Measurements from ENCODE around the gene QRICH2.

The QRICH2 gene

DNA sequence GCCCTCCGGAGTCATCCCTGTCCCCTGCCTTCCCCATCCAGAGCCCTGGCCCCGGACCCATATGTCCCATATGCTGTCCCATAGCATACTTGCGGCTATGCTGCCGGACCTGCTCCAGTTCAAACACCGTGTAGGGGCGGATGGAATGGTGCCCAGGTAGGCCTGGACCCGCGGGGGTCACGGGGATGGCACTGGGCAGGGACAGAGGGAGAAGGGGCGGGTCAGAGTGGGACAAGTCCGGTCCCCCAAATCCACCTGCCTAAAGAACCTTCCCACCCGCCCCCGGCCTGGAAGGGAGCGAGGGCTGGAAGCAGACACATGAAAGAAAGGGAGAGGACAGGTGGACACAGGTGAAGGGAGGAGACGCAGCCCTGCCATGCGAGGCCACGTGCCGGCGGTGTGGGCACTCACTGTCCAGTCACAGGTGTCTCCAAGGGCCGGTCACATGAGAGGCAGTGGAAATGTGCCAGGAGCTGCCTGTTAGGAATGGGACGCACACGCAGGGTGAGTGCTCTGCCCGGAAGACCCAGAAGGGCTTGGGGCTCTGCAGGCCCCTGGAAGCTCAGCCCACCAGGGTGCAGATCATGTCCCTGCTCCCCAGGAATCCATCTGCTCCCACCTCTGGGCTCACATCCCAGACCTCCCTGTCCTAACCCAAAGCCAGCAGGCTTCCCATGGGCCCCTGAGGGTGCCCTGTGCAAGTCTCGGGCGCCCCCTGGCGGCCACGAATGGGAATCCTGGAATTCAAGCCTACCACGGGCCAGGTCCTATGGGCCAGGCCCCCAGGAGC is 28.9 kb downstream of the QRICH2 start:
- DNase-seq (ENCODE audit: low read depth in 2 of 2, low spot score in 1 of 2) = peak; percentile 75 to 81

DNA sequence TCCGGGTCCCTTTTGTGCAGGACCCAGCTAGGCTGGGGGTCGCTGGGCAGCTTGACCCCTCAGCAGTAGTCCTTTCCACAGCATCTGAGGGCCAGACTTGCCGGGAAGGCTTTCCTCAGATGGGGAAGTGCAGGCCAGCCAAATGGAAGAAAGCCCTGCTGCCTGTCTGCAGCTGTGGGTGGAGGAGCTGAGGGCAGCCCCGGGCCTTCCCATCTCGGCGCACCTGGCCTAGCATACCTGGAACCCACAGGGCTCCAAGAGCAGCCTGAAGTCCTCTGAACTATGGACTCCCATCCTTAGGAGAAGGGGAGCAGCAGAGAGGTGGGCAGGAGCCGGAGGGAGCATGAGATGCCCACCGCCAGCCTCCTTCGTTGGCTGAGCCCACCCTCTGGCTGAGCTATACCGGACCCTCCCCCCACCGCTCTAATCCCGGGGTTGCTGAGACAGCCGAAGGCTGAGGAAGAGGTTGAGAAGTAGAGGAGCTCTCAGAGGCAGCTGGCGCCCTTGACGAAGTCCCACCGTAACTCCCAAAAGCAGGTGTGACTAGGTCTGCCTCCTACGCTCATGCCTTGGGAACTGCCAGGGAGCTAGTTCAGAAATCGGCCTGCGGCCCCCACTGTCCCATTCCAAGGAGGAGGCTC is 29.7 kb downstream of the QRICH2 start:
- no peak for DNase-seq (ENCODE audit: low read depth in 2 of 2, low spot score in 1 of 2)

DNA sequence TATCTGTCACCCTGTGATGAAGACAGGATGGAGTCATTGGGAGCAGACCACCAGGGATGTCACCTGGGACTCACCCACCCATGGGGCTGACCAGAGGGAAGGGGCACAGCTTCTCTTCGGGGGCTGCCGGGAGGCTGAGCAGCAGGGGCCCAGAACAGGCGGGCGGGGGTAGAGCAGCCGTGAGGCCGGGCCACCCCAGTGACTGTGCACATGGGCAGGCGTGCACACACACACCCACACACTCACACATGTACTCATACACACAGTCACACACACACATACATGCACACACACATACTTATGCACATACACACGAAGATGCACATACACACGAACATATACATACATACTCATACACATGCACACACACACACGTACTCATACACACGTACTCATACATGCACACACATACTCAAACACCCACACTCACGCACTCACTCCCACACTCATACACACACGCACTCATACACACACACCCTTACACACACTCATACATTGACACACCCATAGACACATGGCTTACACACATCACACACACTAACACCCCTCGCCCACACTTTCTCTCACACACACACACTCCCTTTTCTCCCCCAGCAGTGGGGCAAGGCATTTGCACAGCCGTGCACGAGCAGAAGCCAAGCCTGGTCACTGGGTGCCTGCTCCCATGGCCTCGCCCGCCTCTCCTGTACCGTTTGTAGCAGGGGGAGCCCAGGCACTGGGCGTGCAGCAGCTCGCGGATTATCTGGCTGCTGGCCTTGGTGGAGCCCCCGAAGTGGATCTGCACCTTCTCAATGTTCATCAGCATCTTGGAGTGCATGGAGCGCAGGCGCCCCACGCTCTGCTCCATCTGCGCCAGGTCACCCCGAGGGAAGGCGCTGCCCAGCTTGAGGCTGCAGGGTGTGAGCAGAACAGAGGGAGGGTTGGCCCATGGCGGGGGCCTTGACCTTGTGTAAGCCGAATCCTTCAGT is 30.5 kb downstream of the QRICH2 start:
- no peak for DNase-seq (ENCODE audit: low read depth in 2 of 2, low spot score in 1 of 2)

DNA sequence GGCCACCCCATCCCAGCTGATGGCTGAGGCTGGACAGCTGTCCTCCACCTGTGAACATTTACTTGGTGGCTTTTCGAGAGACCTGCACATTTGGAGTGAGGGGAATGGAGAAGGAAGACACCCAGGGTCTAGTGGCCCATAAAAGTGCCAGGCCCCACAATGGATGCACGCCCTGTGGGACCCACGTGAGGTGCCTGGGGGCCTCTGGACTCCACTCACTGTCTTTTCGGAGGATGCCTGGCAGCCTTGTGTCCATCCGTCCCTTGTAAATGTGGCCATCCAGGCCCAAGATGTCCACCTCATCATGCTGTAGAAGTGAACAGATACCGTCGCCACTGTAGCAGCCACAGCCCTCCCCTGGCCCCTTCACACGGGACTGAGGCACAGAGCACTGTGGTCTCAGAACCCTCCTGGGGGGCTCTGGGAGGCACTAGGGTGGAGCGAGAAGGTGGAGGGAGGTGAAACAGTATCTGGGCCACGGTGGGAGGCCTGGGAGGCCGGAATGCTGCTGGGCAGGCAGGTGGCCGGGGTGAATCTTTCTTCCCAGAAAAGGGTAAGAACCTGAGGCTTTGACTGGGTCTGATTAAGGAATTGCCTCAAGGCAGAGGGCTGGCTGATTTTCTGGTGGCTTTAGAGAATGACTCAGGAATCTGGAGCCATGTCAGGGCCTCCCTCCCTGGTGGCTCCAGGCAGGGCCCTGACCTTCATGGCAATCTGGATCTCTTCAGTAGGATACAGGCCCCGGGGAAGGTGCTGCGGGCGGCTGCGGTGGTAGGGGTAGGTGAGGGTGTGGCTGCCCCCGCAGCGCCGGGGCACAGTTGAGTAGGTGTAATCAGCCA is 31.4 kb downstream of the QRICH2 start:
- DNase-seq (ENCODE audit: low read depth in 2 of 2, low spot score in 1 of 2) = no peak

DNA sequence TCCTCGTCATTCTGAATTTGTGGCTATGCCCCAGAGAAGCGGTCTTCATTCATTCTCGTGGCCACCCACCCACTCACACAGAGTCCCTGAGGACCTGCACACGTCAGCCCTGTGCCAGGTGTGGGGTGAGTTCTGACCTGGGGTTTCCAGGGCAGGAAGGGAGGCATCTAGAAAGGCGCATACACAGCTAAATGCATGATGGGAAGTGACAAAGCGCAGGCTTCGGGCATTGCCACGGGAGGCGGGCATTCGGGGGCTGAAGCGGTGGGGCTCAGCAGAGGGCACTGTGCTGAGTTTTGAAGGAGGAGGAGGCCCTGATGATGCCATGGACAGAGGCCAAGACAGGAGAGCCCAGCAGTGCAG is 32.0 kb downstream of the QRICH2 start:
- no peak for DNase-seq (ENCODE audit: low read depth in 2 of 2, low spot score in 1 of 2)

DNA sequence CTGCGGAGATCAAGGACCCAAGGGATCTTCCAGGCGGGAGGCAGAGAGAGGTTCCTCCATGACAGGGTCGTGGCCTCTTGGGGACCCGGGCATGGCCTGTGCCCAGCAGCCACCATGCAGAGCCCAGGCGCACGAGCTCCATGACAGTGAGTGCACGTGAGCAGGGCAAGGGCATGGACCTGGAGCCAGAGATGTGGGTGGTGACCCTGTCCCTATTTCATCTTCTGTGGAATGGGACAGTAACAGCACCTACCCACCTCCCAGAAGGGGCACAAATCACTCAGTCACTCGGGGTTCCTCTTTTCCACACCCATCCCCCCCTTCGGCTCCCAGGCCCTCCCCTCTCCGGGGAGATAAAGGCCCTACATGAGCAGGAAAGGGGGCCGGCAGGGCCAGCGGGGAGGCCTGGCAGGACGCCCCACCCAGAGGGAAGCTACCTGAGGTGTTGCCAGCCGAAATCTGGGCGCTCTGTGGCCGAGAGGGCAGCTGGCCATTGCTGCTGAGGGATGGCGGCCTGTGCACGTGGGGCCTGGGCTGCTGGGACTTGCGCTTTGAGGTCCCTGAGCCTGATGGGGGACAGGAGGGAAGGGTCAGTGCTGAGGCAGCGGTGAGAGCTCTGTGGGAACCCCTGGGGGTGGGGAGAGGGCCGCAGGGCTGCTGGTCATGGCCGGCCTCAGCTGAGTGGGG is 32.6 kb downstream of the QRICH2 start:
- no peak for DNase-seq (ENCODE audit: low read depth in 2 of 2, low spot score in 1 of 2)

DNA sequence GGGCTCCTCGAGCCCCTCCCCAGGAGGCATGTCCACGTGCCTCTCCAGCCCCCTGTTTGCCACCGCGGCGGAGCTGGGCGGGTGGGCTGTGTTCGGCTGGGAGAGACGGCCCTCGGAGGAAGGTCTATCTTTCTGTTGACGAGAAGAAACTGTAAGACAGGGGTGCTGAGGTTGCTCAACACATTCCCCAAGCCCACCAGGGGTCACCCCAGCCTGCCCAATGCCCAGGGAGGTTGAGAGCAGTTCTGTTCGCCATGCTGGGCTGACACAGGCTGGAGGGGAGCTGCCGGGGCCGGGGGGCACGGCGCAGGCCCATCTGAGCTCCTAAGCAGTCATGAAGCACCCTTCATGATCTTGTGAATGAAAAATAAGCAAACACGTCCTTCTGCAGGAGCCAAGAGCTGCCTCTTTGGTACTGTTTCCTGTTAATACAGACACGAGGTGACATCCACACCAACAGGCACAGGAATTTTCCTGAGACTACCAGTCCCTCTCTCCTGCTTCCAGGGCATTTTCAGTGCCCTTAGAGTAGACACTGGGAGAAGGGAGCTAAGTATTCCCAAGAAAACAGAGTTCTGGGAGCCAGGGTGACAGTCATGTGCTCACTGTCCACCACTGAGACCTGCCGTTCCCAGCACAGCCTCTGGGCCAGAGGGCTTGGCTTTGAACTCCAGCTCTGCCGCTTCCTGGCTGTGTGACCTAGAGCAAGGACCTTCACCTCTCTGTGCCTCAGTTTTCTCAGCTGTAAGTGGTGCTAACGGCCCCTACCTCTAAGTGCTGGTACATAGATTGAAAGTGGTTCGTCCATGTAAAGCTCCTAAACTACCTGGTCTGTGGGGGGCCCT is 33.7 kb downstream of the QRICH2 start:
- DNase-seq (ENCODE audit: low read depth in 2 of 2, low spot score in 1 of 2) = no peak

DNA sequence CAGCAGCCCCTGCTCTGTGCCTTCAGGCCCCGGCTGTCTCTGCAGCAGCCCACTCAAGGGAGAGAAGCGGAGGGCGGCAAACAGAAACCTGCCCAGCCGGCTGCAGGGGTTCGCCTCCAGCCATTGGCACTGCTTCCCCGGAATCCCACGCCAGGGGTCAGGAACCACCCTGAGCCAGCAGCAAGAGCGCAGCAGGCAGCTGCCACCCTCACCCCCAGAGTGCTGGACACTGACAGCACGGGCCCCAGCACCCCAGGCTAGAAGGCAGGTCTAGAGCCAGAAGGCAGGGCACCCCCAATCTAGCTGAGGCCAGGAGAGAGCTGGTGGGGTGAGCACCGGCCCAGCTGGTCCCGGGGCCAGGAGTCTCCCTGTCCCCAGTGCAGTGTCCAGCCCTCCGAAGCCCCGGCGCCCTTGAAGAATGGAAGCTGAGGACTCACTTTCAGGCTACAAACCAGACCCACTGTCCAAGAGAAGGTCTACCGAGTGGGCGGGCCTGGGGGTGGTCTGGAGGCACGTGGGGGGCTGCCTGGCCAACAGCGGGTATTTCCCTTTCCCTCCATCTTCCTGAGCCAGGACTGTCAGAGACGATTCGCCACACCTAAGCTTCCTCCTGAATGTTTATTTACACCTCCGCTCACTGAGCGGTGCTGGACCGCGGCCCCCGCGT is 34.5 kb downstream of the QRICH2 start:
- DNase-seq (ENCODE audit: low read depth in 2 of 2, low spot score in 1 of 2) = no peak

DNA sequence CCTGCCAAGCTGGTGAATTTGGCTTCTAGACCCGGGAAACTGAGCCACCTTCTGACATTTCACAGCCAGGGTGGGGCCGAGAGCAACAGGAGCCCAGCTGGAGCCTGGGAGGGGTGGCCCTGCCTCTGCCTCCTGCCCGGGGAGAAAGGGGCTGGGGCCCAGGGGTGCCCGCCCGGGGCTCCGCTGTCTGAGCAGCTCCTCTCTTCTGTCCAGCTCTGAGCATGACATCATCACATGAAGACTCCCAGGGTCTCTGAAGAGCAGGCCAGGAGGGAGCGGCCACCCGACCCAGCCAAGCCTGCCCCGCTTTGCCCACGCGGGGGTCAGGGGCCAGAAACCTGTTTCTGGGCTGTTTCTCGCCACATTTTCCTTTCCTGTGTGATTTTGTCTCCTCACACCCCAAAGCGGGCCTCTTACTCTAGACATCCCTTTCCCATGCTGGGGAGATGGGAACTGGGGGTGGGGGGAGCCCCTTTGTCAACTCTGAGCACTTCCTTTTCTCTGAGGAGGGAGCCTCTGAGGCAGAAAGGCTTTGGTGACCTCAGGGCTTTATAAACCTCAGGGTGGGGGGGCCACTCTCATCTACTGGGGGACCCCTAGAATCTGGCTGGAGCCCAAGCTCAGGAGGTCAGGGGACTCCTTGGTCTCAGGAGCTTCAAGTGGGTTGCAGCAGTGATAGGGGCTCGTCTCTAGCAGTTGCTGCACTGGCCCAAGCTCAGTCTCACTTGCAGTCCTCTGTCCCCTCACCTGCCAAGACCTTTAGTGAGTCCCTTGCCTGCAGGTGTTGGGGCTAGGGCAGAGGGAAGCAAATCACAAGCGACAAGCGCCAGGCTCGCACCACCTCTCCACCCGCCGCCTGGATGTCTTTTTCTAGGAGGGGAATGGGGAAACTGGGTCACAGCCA is 35.3 kb downstream of the QRICH2 start:
- no peak for DNase-seq (ENCODE audit: low read depth in 2 of 2, low spot score in 1 of 2)

DNA sequence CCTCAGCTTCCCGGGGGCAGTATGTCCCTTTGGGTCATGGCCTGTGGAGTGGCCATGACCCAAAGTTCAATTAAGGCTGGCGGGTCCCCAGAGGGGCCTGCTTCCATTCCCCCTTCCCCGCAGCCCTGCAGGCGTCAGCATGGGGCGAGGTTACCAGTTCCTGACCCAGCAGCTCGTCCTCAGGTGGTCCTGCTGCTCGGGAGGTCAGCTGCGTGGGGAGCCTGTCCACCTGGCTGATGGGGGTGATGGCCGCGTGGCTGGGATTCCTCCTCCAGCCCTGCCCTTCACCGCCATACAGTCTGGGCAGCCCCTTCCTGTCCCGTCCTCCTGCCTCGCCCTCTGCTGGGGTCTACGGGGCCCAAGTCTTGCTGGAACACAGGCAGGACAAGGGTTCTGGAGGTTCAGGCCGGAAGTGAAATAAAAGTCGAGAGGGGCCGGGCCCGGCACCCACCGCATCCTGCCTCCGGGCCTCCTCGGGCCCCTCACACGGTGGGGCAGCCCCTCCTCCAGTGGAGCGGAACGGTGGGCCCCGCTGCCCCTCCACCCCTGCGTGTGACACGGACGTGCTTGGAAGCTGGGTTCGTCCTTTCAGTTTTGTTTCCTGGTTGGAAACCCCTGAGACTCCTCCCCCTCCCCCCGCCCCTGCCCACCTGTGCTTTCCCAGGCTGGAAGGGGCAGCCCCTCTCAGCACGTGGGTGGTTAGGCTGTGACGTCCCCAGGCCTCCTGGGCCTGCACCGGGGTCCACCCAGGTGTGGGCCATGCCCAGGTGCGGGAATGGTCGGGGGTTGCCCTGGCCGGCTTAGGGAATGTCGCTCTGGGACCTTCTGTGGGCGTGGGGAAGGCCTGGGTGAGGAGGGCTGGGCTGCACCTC is 36.2 kb downstream of the QRICH2 start:
- peak in 1 of 2 donors; percentile 47 for DNase-seq (ENCODE audit: low read depth in 2 of 2, low spot score in 1 of 2)

DNA sequence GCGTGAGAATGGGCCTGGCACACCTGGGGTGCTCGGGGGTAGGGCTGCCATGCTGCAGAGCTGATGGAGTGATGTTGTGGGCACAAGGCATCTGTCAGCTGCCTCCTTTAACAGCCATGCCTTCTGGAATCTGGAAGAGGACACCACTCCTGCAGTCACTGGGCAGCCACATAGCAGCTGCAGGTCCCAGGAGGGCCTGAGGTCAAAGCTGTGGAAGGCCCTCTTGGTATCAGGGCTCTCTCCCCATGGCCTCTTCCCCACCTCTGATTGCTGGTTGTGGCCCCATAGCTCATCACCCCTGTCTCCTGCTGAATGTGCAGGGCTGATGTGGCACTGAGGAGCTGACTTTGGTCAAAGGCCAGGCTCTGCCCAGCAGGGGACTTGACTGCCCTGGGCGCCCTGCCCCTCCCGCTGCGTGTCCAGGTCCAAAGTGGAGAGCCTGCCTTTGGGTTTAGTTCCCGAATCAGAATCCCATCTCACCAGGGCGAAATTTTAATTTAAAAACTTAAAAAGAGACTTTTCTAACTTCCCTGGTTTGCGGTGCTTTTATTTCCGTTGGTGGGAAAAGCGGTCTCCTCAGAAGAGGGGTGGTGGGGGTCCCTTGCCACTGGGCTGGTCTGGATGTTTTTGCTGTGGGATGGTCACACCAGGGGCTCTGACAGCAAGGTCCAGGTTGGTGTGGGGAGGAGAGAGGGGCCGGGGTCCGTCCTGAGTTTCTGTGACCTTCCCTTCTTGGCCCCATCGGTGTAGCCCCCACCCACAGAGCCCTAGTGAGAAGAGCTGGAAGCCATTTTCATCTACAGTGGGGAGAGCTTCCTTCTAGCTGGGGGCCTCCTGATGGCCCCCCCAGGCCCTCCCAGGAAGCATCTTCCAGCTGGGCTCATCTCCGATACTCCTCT is 37.1 kb downstream of the QRICH2 start:
- DNase-seq (ENCODE audit: low read depth in 2 of 2, low spot score in 1 of 2) = no peak

DNA sequence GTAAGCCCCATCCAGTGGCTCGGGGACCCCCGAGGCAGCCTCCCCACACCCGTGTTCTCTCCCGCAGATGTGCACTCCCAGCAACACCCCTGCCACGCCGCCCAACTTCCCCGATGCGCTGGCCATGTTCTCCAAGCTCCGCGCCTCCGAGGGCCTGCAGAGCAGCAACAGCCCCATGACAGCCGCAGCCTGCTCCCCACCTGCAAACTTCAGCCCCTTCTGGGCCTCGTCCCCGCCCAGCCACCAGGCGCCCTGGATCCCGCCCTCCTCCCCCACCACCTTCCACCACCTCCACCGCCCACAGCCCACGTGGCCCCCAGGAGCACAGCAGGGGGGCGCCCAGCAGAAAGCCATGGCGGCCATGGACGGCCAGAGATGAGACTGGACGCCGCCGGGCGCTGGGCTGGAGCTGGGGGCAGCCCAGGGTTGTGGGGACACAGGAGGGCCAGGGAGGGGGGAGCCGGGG is 37.9 kb downstream of the QRICH2 start:
- no peak for DNase-seq (ENCODE audit: low read depth in 2 of 2, low spot score in 1 of 2)

DNA sequence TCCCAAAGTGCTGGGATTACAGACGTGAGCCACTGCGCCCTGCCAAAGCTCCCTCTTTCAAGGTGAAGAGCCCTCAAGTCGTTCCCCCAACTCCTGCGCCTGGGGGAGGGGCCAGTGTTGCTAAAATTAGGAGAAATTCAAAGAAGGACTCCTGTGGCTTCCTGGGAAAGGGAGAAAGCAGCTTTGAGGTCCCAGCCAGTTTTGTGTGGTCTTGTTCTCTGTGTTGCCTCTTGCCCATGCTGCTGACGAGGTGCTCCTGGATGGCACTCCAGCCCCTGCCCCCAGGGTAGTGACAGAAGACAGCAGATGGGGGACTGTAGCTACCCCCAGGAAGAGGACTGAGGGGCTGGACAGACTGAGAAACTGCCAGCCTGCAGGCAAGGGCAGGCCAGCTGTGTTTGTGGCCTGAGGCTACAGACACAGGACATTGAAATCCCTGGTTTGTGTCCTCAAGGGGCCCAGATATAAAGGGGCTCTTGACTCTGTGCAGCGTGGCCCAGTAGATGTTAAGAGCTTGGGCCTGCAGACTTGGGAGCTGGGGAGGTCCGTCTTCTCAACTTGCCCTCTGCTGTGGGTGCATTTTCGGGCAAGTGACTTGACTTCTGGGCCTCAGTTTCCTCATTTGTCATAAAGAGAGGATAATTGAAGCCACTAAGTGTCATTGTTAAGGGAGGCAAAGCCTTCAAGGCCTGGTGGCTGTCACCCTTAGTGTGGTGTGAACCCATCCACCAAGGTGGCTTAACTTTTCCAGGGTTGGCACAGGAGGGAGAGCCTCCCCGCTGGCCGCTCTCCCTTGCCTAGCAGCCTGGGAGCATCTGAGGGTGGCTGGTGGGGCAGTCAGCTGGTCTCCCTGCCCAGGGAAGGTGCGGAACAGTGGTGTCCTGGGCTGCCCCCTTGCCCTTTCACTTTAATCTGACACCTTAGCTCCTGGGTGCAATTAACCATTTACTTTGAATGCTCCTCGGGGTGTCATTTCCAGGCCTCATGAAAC is 38.8 kb downstream of the QRICH2 start:
- no peak for DNase-seq (ENCODE audit: low read depth in 2 of 2, low spot score in 1 of 2)

DNA sequence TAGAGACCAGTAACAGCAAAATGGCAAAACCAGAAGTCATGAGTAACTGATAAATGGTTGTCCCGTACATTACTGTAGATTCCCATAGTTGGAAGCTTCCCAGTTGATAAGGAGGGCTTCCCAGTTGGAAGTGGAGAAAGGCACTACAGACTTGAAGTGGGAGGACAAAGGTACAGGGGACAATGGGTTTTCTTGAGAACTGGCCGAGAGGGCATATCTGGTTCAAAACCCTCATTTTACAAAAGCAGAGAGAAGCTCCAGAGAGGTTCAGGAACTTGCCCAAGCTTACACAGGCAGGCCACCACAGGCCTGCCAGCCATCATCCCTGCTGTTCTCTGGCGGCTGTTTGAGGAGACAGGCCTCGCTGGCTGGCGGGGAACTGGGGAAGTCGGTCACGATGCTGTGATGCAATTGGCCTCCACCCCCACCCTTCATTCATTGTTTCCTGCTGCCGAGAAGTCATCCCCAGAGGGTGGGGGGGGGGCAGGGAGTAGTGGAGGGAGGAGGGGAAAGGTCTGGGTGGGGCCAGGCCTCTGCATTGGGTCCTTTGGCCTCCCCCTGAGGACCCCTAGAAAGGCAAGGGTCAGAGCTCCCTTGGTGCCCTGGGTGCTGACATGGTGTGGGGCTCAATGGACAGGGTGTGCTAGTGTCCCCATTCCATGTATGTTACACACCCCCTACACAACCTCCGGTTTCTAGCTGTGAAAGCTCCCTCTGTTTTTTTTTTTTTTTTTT is 39.9 kb downstream of the QRICH2 start:
- no peak for DNase-seq (ENCODE audit: low read depth in 2 of 2, low spot score in 1 of 2)

Measured in stimulated activated CD8-positive, alpha-beta memory T cell treated with anti-CD3 and anti-CD28 coated beads, Interleukin-4, amount 100 ng/mL, for 1 hour (primary cell).